Thyroid gland (tissue), 4 donors: ENCODE measurements around the gene ASNSD1. TPM values are rescaled to one million over a fixed set of nuclear protein-coding genes. Genes with fewer than 3 reads are reported as not detected.
"Not testable (repeated sequence)": the region's sequence is repeated elsewhere in the genome, so short reads cannot be mapped to it uniquely, and the experiment has no call there.

Experiments
- DNase-seq, 2 donors: peaks; one replicate each; pipeline ENCODE4 v3.0.0-alpha.2; 2019
- H3K27ac ChIP-seq, 3 donors: fragments of 200-600 bp; sonication (generic); 1 replicate in 2 of 3; 2 replicates in 1 of 3; pipeline ENCODE4 v1.5.1; 2016 to 2019; ENCODE audit warnings: mild to moderate bottlenecking in 1 of 3, moderate library complexity in 1 of 3
- H3K27me3 ChIP-seq: fragments of 200-600 bp; sonication (generic); one replicate; pipeline ENCODE4 v1.5.1; 2019
- H3K36me3 ChIP-seq, 2 donors: fragments of 200-600 bp; sonication (generic); one replicate each; pipeline ENCODE4 v1.5.1; 2016 to 2019
- H3K4me1 ChIP-seq, 2 donors: fragments of 200-600 bp; sonication (generic); one replicate each; pipeline ENCODE4 v1.5.1; 2017 to 2019
- H3K4me3 ChIP-seq, 3 donors: fragments of 200-600 bp; sonication (generic); replicated peaks in 1 of 3; 1 replicate in 2 of 3; 2 replicates in 1 of 3; pipeline ENCODE4 v1.5.1; 2016; ENCODE audit warnings: mild to moderate bottlenecking in 1 of 3
- H3K9me3 ChIP-seq: fragments of 200-600 bp; sonication (generic); one replicate; pipeline ENCODE4 v1.5.1; 2017
- POLR2A ChIP-seq, 2 donors: fragments of 450-650 bp; IDR thresholded peaks; one replicate each; pipeline ENCODE4 v1.6.1; 2017; ENCODE audit warnings: antibody characterized with exemption in 2 of 2, mild to moderate bottlenecking in 2 of 2, moderate library complexity in 1 of 2
- WGBS, 2 donors: methylation state at CpG; one replicate each; pipeline ENCODE4 v1.1.5; 2017; 5-methylcytosine and 5-hydroxymethylcytosine counted together
- intact Hi-C: fragments of 100-400 bp; cut with DNase I; formaldehyde crosslinking; loops from one replicate; pipeline ENCODE4 v1.15.1; 2023
- total RNA-seq, 4 donors: library from RNA; depleted of rRNA; stranded (reverse); fragments of >200 nt; gene quantifications; one replicate each; pipeline ENCODE4 v1.2.3, GENCODE V29; 2016
- TF ChIP-seq, protein P1 (sequence below), 6 experiments: fragments of 200-600 bp in 3 of 6; fragments of 450-650 bp in 3 of 6; sonication (generic) in 3 of 6; IDR thresholded peaks; one replicate each; pipeline ENCODE4 v1.5.1; 2016 to 2019; ENCODE audit warnings: antibody characterized with exemption in 6 of 6, mild to moderate bottlenecking in 2 of 6, inconsistent platforms in 1 of 6, moderate library complexity in 1 of 6

The ASNSD1 gene
- total RNA-seq, 4 donors from 2014 or later: 42.0 to 80.9 (median 49.3) TPM

DNA sequence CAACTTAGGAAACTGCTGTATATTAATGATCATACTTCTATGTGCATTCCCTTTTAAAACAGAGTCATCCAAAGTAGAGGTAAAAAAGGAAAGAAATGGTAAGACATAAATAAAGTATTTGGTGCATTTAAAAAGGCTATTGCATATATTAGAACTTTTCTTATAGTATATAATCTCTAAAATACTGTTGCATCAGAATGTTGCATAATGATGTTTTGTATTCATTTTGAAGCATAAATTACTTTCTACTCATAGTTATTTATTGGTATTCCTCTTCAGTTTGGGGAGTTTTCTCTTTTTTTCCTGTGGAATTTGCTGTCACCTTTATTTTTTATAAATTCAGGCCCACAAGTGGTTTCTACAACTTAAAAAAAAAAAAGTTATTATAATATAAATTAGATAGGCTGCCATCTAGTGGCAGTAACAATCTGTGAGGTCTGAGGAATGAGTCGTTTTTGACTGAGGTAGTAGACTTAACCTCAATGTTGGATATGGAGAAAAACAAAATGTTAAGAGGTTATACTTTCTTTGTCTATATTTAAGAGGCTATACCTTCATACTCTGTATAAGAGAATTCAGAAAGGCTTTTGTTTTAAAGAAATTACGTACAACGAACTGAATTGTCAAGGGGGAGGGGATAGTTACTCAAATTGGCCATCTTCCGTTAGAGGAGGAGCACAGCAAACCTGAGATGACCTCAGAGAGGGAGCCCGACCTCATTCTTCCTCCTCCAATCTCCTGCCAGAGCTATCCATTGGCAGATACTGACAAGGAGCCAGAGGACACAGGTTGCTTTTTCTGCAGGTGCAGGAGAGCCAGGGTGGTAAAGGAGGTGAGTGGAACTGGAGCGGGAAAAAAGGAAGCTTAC is 37.0 kb downstream of the ASNSD1 start:
- intact Hi-C loops: loop anchor here (5.0 kb wide), 1 partner anchor 36 kb away; the partner anchor contains the start of gene ASNSD1

DNA sequence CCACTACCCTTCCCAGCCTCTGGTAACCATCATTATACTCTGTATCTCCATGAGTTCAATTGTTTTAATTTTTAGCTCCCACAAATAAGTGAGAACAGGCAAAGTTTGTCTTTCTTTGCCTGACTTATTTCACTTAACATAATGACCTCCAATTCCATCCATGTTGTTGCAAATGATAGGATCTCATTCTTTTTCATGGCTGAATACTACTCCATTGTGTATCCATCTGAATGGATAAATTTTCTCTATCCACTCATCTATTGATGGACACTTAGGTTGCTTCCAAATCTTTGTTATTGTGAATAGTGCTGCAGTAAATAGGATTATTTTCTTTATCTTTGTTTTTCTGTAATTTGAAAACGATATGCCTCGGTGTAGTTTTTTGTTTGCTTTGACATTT is 39.4 kb downstream of the ASNSD1 start:
- intact Hi-C loops: no loop called here
- Histone ChIP-seq H3K27me3 (no peaks in the 10 kb centered on the region), H3K4me1 (peaks cover 0 to 5% of the 10 kb centered on the region in 2 donors), H3K4me3 (no peak overlapping the region), H3K36me3 (no peaks in the 10 kb centered on the region), H3K27ac (no peak overlapping the region), H3K9me3 (no peaks in the 10 kb centered on the region)
- WGBS, 2 donors: 49 to 50% methylated on average over 2 of the region's 2 CpGs
- TF ChIP-seq, protein P1, sequence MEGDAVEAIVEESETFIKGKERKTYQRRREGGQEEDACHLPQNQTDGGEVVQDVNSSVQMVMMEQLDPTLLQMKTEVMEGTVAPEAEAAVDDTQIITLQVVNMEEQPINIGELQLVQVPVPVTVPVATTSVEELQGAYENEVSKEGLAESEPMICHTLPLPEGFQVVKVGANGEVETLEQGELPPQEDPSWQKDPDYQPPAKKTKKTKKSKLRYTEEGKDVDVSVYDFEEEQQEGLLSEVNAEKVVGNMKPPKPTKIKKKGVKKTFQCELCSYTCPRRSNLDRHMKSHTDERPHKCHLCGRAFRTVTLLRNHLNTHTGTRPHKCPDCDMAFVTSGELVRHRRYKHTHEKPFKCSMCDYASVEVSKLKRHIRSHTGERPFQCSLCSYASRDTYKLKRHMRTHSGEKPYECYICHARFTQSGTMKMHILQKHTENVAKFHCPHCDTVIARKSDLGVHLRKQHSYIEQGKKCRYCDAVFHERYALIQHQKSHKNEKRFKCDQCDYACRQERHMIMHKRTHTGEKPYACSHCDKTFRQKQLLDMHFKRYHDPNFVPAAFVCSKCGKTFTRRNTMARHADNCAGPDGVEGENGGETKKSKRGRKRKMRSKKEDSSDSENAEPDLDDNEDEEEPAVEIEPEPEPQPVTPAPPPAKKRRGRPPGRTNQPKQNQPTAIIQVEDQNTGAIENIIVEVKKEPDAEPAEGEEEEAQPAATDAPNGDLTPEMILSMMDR (IDR thresholded peaks at IDR 0.05): no peak
- TF ChIP-seq POLR2A (IDR thresholded peaks at IDR 0.05): no peak
- DNase-seq: no peak

More for the DNA sequence above, 37.0 kb downstream of the ASNSD1 start:
- Histone ChIP-seq H3K36me3 (no peaks in the 10 kb centered on the region), H3K27ac (peak overlapping the region; percentile 31 to 57 (median 35)), H3K27me3 (no peaks in the 10 kb centered on the region), H3K9me3 (no peaks in the 10 kb centered on the region), H3K4me3 (no peak overlapping the region), H3K4me1 (peaks cover 0 to 5% of the 10 kb centered on the region in 2 donors)
- WGBS, 2 donors: 32% methylated on average over 6 of the region's 6 CpGs
- peak; percentile 53 to 65 for DNase-seq
- TF ChIP-seq, protein P1 (IDR thresholded peaks at IDR 0.05): peak; percentile 7 to 71 (median 46)
- peak in 1 of 2 donors; percentile 30 for TF ChIP-seq POLR2A (IDR thresholded peaks at IDR 0.05)

DNA sequence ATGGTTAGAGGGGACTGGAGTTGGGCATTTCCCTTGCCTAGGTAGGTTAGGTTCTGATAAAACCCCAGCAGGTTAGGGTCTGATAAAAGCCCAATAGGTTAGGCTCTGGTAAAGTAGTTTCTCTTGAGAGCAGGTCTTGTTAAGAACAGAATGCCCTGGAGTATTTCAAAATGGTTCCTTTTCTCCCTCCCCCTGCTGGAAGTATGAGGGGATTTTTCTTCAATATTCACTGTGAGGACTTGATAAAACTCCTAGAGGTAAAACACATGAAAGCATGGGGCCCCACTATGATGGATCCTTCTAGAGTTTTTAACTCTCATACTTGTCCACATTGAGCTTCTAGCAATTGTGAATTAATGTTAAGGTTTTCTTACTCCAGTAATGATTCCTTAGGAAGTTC is 40.8 kb downstream of the ASNSD1 start:
- TF ChIP-seq, protein P1 (IDR thresholded peaks at IDR 0.05): no peak
- TF ChIP-seq POLR2A (IDR thresholded peaks at IDR 0.05): no peak
- Histone ChIP-seq H3K4me1 (peaks cover 0 to 5% of the 10 kb centered on the region in 2 donors), H3K36me3 (no peaks in the 10 kb centered on the region), H3K27ac (no peak overlapping the region), H3K27me3 (no peaks in the 10 kb centered on the region), H3K4me3 (no peak overlapping the region), H3K9me3 (no peaks in the 10 kb centered on the region)
- no peak for DNase-seq
- intact Hi-C loops: no loop called here

DNA sequence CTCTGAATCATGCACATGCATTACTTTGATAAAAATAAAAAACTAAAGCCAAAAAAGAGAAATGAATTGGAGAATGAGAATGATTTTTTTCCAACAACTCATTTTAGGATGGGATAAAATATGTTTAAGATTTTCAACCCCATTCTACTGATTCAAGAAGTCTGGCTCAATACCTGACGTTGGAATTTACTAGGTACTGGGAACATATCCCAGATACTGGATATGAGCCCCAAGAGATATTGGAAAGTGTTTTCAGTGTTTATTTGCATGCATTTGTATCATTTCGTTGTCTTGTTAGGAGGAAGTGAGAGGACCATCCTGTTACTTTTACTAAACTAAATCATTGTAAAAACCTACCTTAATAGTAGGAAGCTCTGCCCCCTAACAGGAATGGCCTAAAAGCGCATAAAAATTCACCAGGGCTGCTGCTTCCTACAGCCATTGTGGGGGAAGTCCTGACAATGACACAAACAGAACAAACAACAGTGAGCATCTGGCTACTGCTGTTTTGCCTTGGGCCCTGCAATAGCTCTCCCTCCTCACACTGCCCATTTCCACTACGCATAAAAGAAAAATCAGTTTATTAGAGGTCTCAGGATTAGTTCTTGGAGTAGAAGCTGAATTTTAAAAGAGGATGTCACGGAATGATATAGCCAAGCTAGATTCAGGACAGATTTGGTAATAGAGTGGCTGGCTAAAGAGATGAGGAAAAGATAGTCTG is 48.4 kb downstream of the ASNSD1 start:
- no peaks in the 10 kb centered on the region for H3K4me1 ChIP-seq
- H3K27me3 ChIP-seq: no peaks in the 10 kb centered on the region
- no peaks in the 10 kb centered on the region for H3K36me3 ChIP-seq
- no peak overlapping the region for H3K4me3 ChIP-seq
- WGBS, 2 donors: 89% methylated on average over 5 of the region's 5 CpGs
- DNase-seq: no peak
- H3K27ac ChIP-seq: no peak overlapping the region
- no peak for TF ChIP-seq POLR2A (IDR thresholded peaks at IDR 0.05)
- TF ChIP-seq, protein P1 (IDR thresholded peaks at IDR 0.05): no peak
- no peaks in the 10 kb centered on the region for H3K9me3 ChIP-seq
- intact Hi-C loops: no loop called here

DNA sequence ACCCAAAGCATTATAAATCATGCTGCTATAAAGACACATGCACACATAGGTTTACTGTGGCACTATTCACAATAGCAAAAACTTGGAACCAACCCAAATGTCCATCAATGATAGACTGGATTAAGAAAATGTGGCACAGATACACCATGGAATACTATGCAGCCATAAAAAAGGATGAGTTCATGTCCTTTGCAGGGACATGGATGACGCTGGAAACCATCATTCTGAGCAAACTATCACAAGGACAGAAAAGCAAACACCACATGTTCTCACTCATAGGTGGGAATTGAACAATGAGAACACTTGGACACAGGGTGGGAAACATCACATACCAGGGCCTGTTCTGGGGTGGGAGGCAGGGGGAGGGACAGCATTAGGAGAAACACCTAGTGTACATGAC is 56.3 kb downstream of the ASNSD1 start:
- H3K36me3 ChIP-seq, intact Hi-C loops, H3K27me3 ChIP-seq, H3K9me3 ChIP-seq, H3K4me1 ChIP-seq, H3K4me3 ChIP-seq, H3K27ac ChIP-seq, DNase-seq: not testable (repeated sequence)
- 87 to 89% methylated on average over 1 of the region's 1 CpG for WGBS, 2 donors
